ENCODE data around the gene RHBDD1. TPM values are rescaled to one million over a fixed set of nuclear protein-coding genes. Genes with fewer than 3 reads are reported as not detected.

The RHBDD1 gene
- polyA plus RNA-seq, 2 donors: 3.9 to 5.2 TPM

DNA sequence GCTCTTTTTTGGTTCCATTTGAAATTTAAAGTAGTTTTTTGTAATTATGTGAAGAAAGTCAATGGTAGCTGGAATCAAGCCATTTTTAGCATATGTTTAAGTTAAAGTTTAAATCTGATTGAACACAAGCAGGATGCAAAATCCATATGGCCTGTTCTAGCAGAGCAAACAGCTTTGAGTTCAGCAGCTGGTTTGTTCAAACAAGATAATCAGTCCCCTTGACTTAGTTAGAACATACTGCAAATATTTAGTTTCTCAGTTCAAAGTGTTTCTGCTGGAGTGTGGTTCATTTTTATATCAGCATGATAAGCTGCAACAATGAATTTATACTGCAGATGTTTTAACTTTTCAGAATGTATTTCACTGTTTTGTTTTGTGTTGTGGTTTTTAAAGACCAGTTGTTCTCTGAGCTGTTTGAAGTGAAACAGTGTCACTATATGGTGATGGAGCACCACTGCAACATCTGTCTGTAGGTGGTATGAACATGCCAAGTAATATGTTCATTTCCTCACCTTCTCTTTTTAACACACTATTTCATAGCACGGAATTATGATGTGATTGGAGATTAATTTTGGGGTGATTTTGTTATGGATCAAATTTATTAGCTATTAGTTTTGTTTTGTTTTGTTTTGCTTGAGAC is 202.8 kb downstream of the RHBDD1 start:
- no peaks in the 10 kb centered on the region for H3K4me1 ChIP-seq (ENCODE audit: control insufficient read depth in 2 of 2, insufficient read depth in 2 of 2, low read length in 1 of 2)
- H3K4me3 ChIP-seq (ENCODE audit: low read depth in 1 of 2, low read length in 2 of 2): no peak overlapping the region
- H3K36me3 ChIP-seq (ENCODE audit: control insufficient read depth in 2 of 2, insufficient read depth in 2 of 2, low read length in 1 of 2): no peaks in the 10 kb centered on the region
- H3K9me3 ChIP-seq (ENCODE audit: control insufficient read depth in 2 of 2, insufficient read depth in 1 of 2, low read depth in 1 of 2, low read length in 1 of 2): no peaks in the 10 kb centered on the region
- H3K27ac ChIP-seq (ENCODE audit: low read depth in 2 of 2, low read length in 1 of 2): no peak overlapping the region
- no peaks in the 10 kb centered on the region for H3K27me3 ChIP-seq (ENCODE audit: control insufficient read depth in 1 of 2, insufficient read depth in 2 of 2, low read length in 2 of 2)
- WGBS, 2 donors: 49 to 66% methylated on average over 1 of the region's 1 CpG

DNA sequence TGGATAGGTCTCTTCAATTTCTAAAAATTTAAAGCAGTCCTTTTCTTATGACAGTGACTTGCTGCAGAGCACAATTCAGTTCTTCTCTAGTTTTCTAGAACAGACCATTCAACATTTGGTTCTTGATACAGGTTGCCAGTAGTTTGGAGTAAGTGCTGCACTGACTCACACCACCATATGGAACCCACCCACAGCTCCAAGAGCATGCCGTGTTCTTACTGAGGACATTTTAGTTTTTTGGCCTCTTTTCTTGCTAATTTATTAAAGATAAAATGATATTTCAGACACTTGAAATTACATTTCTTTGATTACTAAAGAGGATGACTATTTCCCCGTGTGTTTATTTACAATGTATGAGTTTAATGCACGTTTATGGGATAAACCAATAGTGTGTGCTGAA is 208.1 kb downstream of the RHBDD1 start:
- 67 to 71% methylated on average over 3 of the region's 3 CpGs for WGBS, 2 donors

More for the DNA sequence above, 208.1 kb downstream of the RHBDD1 start:
- Histone ChIP-seq H3K4me3 (ENCODE audit: low read depth in 1 of 2, low read length in 2 of 2) (no peak overlapping the region), H3K4me1 (ENCODE audit: control insufficient read depth in 2 of 2, insufficient read depth in 2 of 2, low read length in 1 of 2) (no peaks in the 10 kb centered on the region), H3K27ac (ENCODE audit: low read depth in 2 of 2, low read length in 1 of 2) (no peak overlapping the region), H3K9me3 (ENCODE audit: control insufficient read depth in 2 of 2, insufficient read depth in 1 of 2, low read depth in 1 of 2, low read length in 1 of 2) (no peaks in the 10 kb centered on the region), H3K36me3 (ENCODE audit: control insufficient read depth in 2 of 2, insufficient read depth in 2 of 2, low read length in 1 of 2) (no peaks in the 10 kb centered on the region), H3K27me3 (ENCODE audit: control insufficient read depth in 1 of 2, insufficient read depth in 2 of 2, low read length in 2 of 2) (no peaks in the 10 kb centered on the region)

Other genes starting within 250 kb of the RHBDD1 start
- 1 to 10 TPM; 1.6 to 3.7 TPM for gene IRS1, start 36.2 kb upstream of the RHBDD1 start, polyA plus RNA-seq

Measured in esophagus (tissue), 2 donors.